A673 (cell line): Measurements from ENCODE around the gene FBXL22. TPM values are rescaled to one million over a fixed set of nuclear protein-coding genes. Genes with fewer than 3 reads are reported as not detected.

Source experiments
- BruUV-seq: library from RNA; stranded (reverse); fragments of 400-500 nt; replicated peaks from 2 replicates; lab custom pipeline; 2021; lab: Mats Ljungman, UMichigan
- CTCF ChIA-PET: fragments of 300-600 bp; sonication (Branson Sonifier 250); formaldehyde crosslinking; loops from one replicate; lab custom pipeline; 2022; ENCODE audit warnings: antibody characterized with exemption; lab: Charles Lee
- POLR2A ChIA-PET: fragments of 300-600 bp; sonication (Branson Sonifier 250); formaldehyde crosslinking; loops from one replicate; lab custom pipeline; 2022; ENCODE audit warnings: antibody characterized with exemption; ENCODE audit not compliant: low non-redundant PET; lab: Charles Lee
- DNase-seq: peaks from one replicate; pipeline ENCODE4 v3.0.0-alpha.2; 2015; ENCODE audit warnings: low spot score
- H3K27ac ChIP-seq: fragments of 200-600 bp; sonication (generic); 2 replicates; pipeline ENCODE4 v1.5.1; 2016; ENCODE audit warnings: mixed run types, low read depth, mild to moderate bottlenecking, mixed read lengths, antibody characterized with exemption, low read length; ENCODE audit not compliant: poor library complexity, severe bottlenecking
- H3K27me3 ChIP-seq: fragments of 200-600 bp; sonication (generic); replicated peaks from 2 replicates; pipeline ENCODE4 v1.6.1; 2017; ENCODE audit warnings: mixed run types, low read depth, mild to moderate bottlenecking, mixed read lengths, antibody characterized with exemption, low read length; ENCODE audit not compliant: insufficient read depth, poor library complexity
- H3K36me3 ChIP-seq: fragments of 200-600 bp; sonication (generic); 2 replicates; pipeline ENCODE4 v1.6.1; 2016; ENCODE audit warnings: mixed run types, mild to moderate bottlenecking, mixed read lengths, antibody characterized with exemption, low read length; ENCODE audit not compliant: insufficient read depth, poor library complexity, severe bottlenecking
- H3K4me1 ChIP-seq: fragments of 200-600 bp; sonication (generic); 2 replicates; pipeline ENCODE4 v1.6.1; 2017; ENCODE audit warnings: mixed run types, mild to moderate bottlenecking, mixed read lengths, antibody characterized with exemption, low read length; ENCODE audit not compliant: insufficient read depth, poor library complexity, severe bottlenecking
- H3K4me3 ChIP-seq: fragments of 200-600 bp; sonication (generic); 2 replicates; pipeline ENCODE4 v1.5.1; 2016; ENCODE audit warnings: low read depth, mixed run types, mild to moderate bottlenecking, mixed read lengths, low read length; ENCODE audit not compliant: poor library complexity, severe bottlenecking
- H3K9me3 ChIP-seq: fragments of 200-600 bp; sonication (generic); 2 replicates; pipeline ENCODE4 v1.6.1; 2016; ENCODE audit warnings: mixed run types, low read depth, mild to moderate bottlenecking, mixed read lengths, antibody characterized with exemption, low read length; ENCODE audit not compliant: poor library complexity, severe bottlenecking
- CTCF ChIP-seq: fragments of 300-800, 200-600 bp; sonication (generic); conservative IDR thresholded peaks from 2 replicates; pipeline ENCODE4 v1.5.1; 2017; ENCODE audit warnings: low read depth, mild to moderate bottlenecking, antibody characterized with exemption, low read length, moderate library complexity, mixed read lengths
- EZH2 ChIP-seq: fragments of 200-600 bp; sonication (generic); IDR thresholded peaks from 2 replicates; pipeline ENCODE4 v1.6.1; 2017; ENCODE audit warnings: borderline replicate concordance, low read depth, mild to moderate bottlenecking, mixed read lengths, antibody characterized with exemption, low read length; ENCODE audit not compliant: poor library complexity, severe bottlenecking
- intact Hi-C: fragments of 100-400 bp; cut with micrococcal nuclease; formaldehyde crosslinking; loops from one replicate; pipeline ENCODE4 v1.10.0; 2022; ENCODE audit not compliant: unreplicated experiment
- total RNA-seq: library from RNA; stranded (reverse); gene quantifications from 2 replicates; pipeline ENCODE4 v1.2.3, GENCODE V29; 2021

The FBXL22 gene
- total RNA-seq, 1 experiment from 2014 or later: 0.52 TPM

GRCh38 chr15:63628123-63628822 lies 31.1 kb downstream of the FBXL22 start:
- Histone ChIP-seq H3K27me3 (no peaks in the 10 kb centered on the region), H3K4me1 (no peaks in the 10 kb centered on the region), H3K27ac (no peak overlapping the region), H3K4me3 (no peak overlapping the region), H3K36me3 (peaks cover 38% of the 10 kb centered on the region), H3K9me3 (no peaks in the 10 kb centered on the region)
- TF ChIP-seq CTCF: no peak
- TF ChIP-seq EZH2: no peak
- ChIA-PET CTCF (no interaction called here), POLR2A (no interaction called here)
- no peak for DNase-seq
- intact Hi-C loops: no loop called here
- BruUV-seq: no TSS peak

- Histone ChIP-seq H3K4me1 (no peaks in the 10 kb centered on the region), H3K27ac (no peak overlapping the region), H3K4me3 (no peak overlapping the region), H3K36me3 (peaks cover 37% of the 10 kb centered on the region), H3K27me3 (no peaks in the 10 kb centered on the region), H3K9me3 (no peaks in the 10 kb centered on the region)
- DNase-seq: no peak
- ChIA-PET CTCF (no interaction called here), POLR2A (no interaction called here)
- no TSS peak for BruUV-seq
- intact Hi-C loops: no loop called here
- no peak for TF ChIP-seq CTCF
- TF ChIP-seq EZH2: no peak
Observed at GRCh38 chr15:63630036-63630751, 33.0 kb downstream of the FBXL22 start.

- Histone ChIP-seq H3K27me3 (no peaks in the 10 kb centered on the region), H3K36me3 (peaks cover 39% of the 10 kb centered on the region), H3K4me3 (no peak overlapping the region), H3K9me3 (no peaks in the 10 kb centered on the region), H3K27ac (no peak overlapping the region), H3K4me1 (no peaks in the 10 kb centered on the region)
- no peak for TF ChIP-seq EZH2
- no peak for TF ChIP-seq CTCF
- BruUV-seq: no TSS peak
- ChIA-PET CTCF (no interaction called here), POLR2A (no interaction called here)
- DNase-seq: no peak
- intact Hi-C loops: no loop called here
Observed at GRCh38 chr15:63633312-63633711, 36.1 kb downstream of the FBXL22 start.
